GM12878 (cell line): ENCODE measurements around the gene KCNIP3. TPM values are rescaled to one million over a fixed set of nuclear protein-coding genes. Genes with fewer than 3 reads are reported as not detected.

Experiments used
- ATAC-seq: fragments of 200-7000 bp; cut with Tn5 transposase; 3 replicates; pipeline ENCODE4 v1.9.1; 2020; ENCODE audit warnings: mild to moderate bottlenecking, moderate library complexity
- BruUV-seq: library from RNA; stranded (reverse); fragments of 400-500 nt; replicated peaks from 2 replicates; lab custom pipeline; 2021; lab: Mats Ljungman, UMichigan
- CTCF ChIA-PET: fragments of 300-600 bp; sonication (Branson Sonifier 250); formaldehyde crosslinking; extraction: SDS; loops from one replicate; lab custom pipeline; 2021; ENCODE audit warnings: inconsistent platforms; lab: Yijun Ruan, JAX
- POLR2A ChIA-PET: fragments of 350-600 bp; formaldehyde crosslinking; extraction: SDS; loops from one replicate; lab custom pipeline; 2021; ENCODE audit warnings: inconsistent platforms; lab: Charles Lee
- RAD21 ChIA-PET: fragments of 300-600 bp; sonication (Branson Sonifier 250); formaldehyde crosslinking; loops from one replicate; lab custom pipeline; 2023; ENCODE audit warnings: antibody characterized with exemption; ENCODE audit not compliant: unreplicated experiment; lab: Charles Lee
- SMC1A ChIA-PET: fragments of 300-600 bp; sonication (Branson Sonifier 250); formaldehyde crosslinking; loops from one replicate; lab custom pipeline; 2023; ENCODE audit not compliant: unreplicated experiment, uncharacterized antibody; lab: Charles Lee
- DNase-seq: peaks from one replicate; pipeline ENCODE4 v3.0.0-alpha.2; 2011; ENCODE audit warnings: low read depth, low spot score
- FAIRE-seq: peaks from 3 replicates; lab custom pipeline; 2011; peaks lifted over from hg19 to GRCh38; lab: Jason Lieb, UNC
- H2AFZ ChIP-seq: 2 replicates; pipeline ENCODE4 v1.6.0; 2011; ENCODE audit warnings: low read depth, low read length, control low read depth; ENCODE audit not compliant: control insufficient read depth
- H3K27ac ChIP-seq: 2 replicates; pipeline ENCODE4 v1.5.1; 2011; ENCODE audit warnings: control low read depth; ENCODE audit not compliant: control insufficient read depth, insufficient read depth
- H3K27me3 ChIP-seq, 2 experiments: replicated peaks in 1 of 2; 2 replicates each; pipeline versions ENCODE4 v1.6.0 to v1.6.1; 2011; ENCODE audit warnings: low read length in 1 of 2; ENCODE audit not compliant: control insufficient read depth in 2 of 2, insufficient read depth in 2 of 2
- H3K36me3 ChIP-seq, 2 experiments: 2 replicates each; pipeline ENCODE4 v1.5.1; 2011; ENCODE audit warnings: low read length in 1 of 2; ENCODE audit not compliant: control insufficient read depth in 2 of 2, insufficient read depth in 2 of 2
- H3K4me1 ChIP-seq: 2 replicates; pipeline ENCODE4 v1.6.1; 2011; ENCODE audit warnings: mild to moderate bottlenecking, low read length, moderate library complexity, mixed read lengths; ENCODE audit not compliant: control insufficient read depth, insufficient read depth
- H3K4me2 ChIP-seq: 2 replicates; pipeline ENCODE4 v1.6.0; 2011; ENCODE audit warnings: control low read depth; ENCODE audit not compliant: control insufficient read depth, insufficient read depth
- H3K4me3 ChIP-seq: fragments of 200-600 bp; sonication (generic); 2 replicates; pipeline ENCODE4 v1.5.1; 2016
- H3K79me2 ChIP-seq: 2 replicates; pipeline ENCODE4 v1.6.0; 2011; ENCODE audit warnings: low read length; ENCODE audit not compliant: control insufficient read depth, insufficient read depth
- H3K9ac ChIP-seq: 2 replicates; pipeline ENCODE4 v1.8.0; 2011; ENCODE audit warnings: low read length, control low read depth, mixed read lengths; ENCODE audit not compliant: control insufficient read depth, insufficient read depth
- H3K9me3 ChIP-seq: replicated peaks from 3 replicates; pipeline ENCODE4 v1.5.1; 2011; ENCODE audit warnings: mild to moderate bottlenecking, low read length; ENCODE audit not compliant: control insufficient read depth, insufficient read depth
- H4K20me1 ChIP-seq: 2 replicates; pipeline ENCODE4 v1.6.0; 2011; ENCODE audit not compliant: control insufficient read depth, insufficient read depth
- BHLHE40 ChIP-seq, 2 experiments: fragments of 450-650 bp in 1 of 2; IDR thresholded peaks; 2 replicates each; pipeline ENCODE4 v1.6.1; 2011 to 2017; ENCODE audit warnings: low read depth in 2 of 2, borderline replicate concordance in 1 of 2, improper control_type of control experiment in 1 of 2, low read length in 1 of 2, mild to moderate bottlenecking in 1 of 2
- CHD1 ChIP-seq: IDR thresholded peaks from 2 replicates; pipeline ENCODE4 v1.6.1; 2012; ENCODE audit warnings: low read depth, low read length, improper control_type of control experiment
- FOS ChIP-seq: IDR thresholded peaks from 3 replicates; pipeline ENCODE4 v1.6.1; 2011; ENCODE audit warnings: borderline replicate concordance; ENCODE audit not compliant: insufficient read length; ENCODE audit errors: extremely low read depth
- FOXM1 ChIP-seq: IDR thresholded peaks from 2 replicates; pipeline ENCODE4 v1.6.1; 2012; ENCODE audit warnings: low read depth, mild to moderate bottlenecking, inconsistent platforms, low read length, moderate library complexity
- HDAC2 ChIP-seq: fragments of 200-600 bp; sonication (generic); IDR thresholded peaks from 2 replicates; pipeline ENCODE4 v1.6.1; 2017
- JUND ChIP-seq: IDR thresholded peaks from 2 replicates; pipeline ENCODE4 v1.6.1; 2012; ENCODE audit warnings: low read depth, mild to moderate bottlenecking, low read length, improper control_type of control experiment, moderate library complexity
- KLF5 ChIP-seq: fragments of 450-650 bp; IDR thresholded peaks from 2 replicates; pipeline ENCODE4 v1.6.1; 2014; ENCODE audit warnings: mild to moderate bottlenecking; ENCODE audit not compliant: partially characterized antibody
- MTA2 ChIP-seq: fragments of 450-650 bp; IDR thresholded peaks from 2 replicates; pipeline ENCODE4 v1.6.1; 2016; ENCODE audit warnings: low read depth, mild to moderate bottlenecking, moderate library complexity
- NR2C1 ChIP-seq: fragments of 450-650 bp; IDR thresholded peaks from 2 replicates; pipeline ENCODE4 v1.6.1; 2017; ENCODE audit warnings: antibody characterized with exemption, mild to moderate bottlenecking, moderate library complexity
- NR2C2 ChIP-seq: IDR thresholded peaks from 2 replicates; pipeline ENCODE4 v1.6.1; 2011; ENCODE audit warnings: borderline replicate concordance, low read depth; ENCODE audit not compliant: control insufficient read depth, insufficient read length
- PAX5 ChIP-seq: IDR thresholded peaks from 2 replicates; pipeline ENCODE4 v1.6.1; 2011; ENCODE audit warnings: low read depth, low read length, borderline replicate concordance
- POLR2A ChIP-seq: IDR thresholded peaks from 2 replicates; pipeline ENCODE4 v1.6.1; 2011; ENCODE audit warnings: low read depth, mild to moderate bottlenecking, low read length
- SIN3A ChIP-seq: IDR thresholded peaks from 2 replicates; pipeline ENCODE4 v1.6.1; 2012; ENCODE audit warnings: low read depth, low read length, improper control_type of control experiment
- SMAD1 ChIP-seq: fragments of 450-650 bp; IDR thresholded peaks from 2 replicates; pipeline ENCODE4 v1.6.1; 2018; ENCODE audit warnings: mild to moderate bottlenecking, low read depth; ENCODE audit not compliant: partially characterized antibody
- SMARCA5 ChIP-seq: fragments of 450-650 bp; IDR thresholded peaks from 2 replicates; pipeline ENCODE4 v1.6.1; 2017; ENCODE audit warnings: mild to moderate bottlenecking
- USF2 ChIP-seq: IDR thresholded peaks from 2 replicates; pipeline ENCODE4 v1.6.1; 2011; ENCODE audit warnings: low read depth, low read length, improper control_type of control experiment, borderline replicate concordance
- ZNF274 ChIP-seq: IDR thresholded peaks from one replicate; pipeline ENCODE4 v1.8.0; 2011; ENCODE audit not compliant: insufficient read length, insufficient read depth
- WGBS: methylation state at CpG from one replicate; pipeline ENCODE4 v1.1.6; 2016; ENCODE audit warnings: low lambda C conversion rate; ENCODE audit not compliant: insufficient replicate concordance, insufficient coverage; ENCODE audit errors: missing lambda C conversion rate; 5-methylcytosine and 5-hydroxymethylcytosine counted together
- in situ Hi-C: fragments of 300-500 bp; cut with MboI; formaldehyde crosslinking; loops from 9 replicates; pipeline ENCODE4 v1.14.3; 2018; ENCODE audit warnings: mixed read lengths
- intact Hi-C: fragments of 100-400 bp; cut with micrococcal nuclease; formaldehyde crosslinking; loops from one replicate; pipeline ENCODE4 v1.14.2; 2022; ENCODE audit not compliant: unreplicated experiment
- polyA plus RNA-seq, 11 experiments: library from polyadenylated mRNA; depleted of rRNA in 4 of 11; unstranded in 6 of 11; stranded (reverse) in 5 of 11; fragments of >200 nt; fragmentation: Nextera tagmentation in 4 of 11; fragmentation: Illumina TruSeq in 1 of 11; extraction: Ambion mirVana in 4 of 11; extraction: Trizol in 1 of 11; gene quantifications; 1 replicate in 1 of 11; 2 replicates in 10 of 11; pipeline versions ENCODE4 v1.2.1 to v1.2.3, GENCODE V29; 2011 to 2016; ENCODE audit warnings: inconsistent platforms in 2 of 11, missing spikeins in 2 of 11, low read depth in 1 of 11
- total RNA-seq, 4 experiments: library from RNA; depleted of rRNA in 3 of 4; stranded (reverse); fragments of >200 nt in 3 of 4; fragmentation: Illumina TruSeq in 1 of 4; extraction: Trizol in 1 of 4; gene quantifications; 2 replicates each; pipeline versions ENCODE4 v1.2.1 to v1.2.3, GENCODE V29; 2013 to 2021
- TF ChIP-seq, protein P1 (sequence below): IDR thresholded peaks from 2 replicates; pipeline ENCODE4 v1.6.1; 2012; ENCODE audit warnings: low read depth, low read length, improper control_type of control experiment
- TF ChIP-seq, protein P2 (sequence below): fragments of 450-650 bp; IDR thresholded peaks from 2 replicates; pipeline ENCODE4 v1.6.1; 2016; ENCODE audit warnings: mild to moderate bottlenecking

Gene KCNIP3
- total and polyA plus RNA-seq, 10 of the 15 experiments (the other 5 are each of a cell fraction or from before 2014, with no cell fraction given): not detected

- BruUV-seq: no TSS peak
- TF ChIP-seq SMAD1 (no peak), SMARCA5 (no peak), POLR2A (no peak), MTA2 (no peak), FOXM1 (no peak), ZNF274 (no peak), JUND (no peak), USF2 (no peak), NR2C2 (no peak), BHLHE40 (IDR thresholded peaks at IDR 0.05; ENCODE audit: borderline replicate concordance in 1 of 2, low read depth in 2 of 2, low read length in 1 of 2) (no peak), KLF5 (no peak), PAX5 (no peak), FOS (no peak), SIN3A (no peak), HDAC2 (no peak), CHD1 (no peak), NR2C1 (no peak)
- TF ChIP-seq, protein P1, sequence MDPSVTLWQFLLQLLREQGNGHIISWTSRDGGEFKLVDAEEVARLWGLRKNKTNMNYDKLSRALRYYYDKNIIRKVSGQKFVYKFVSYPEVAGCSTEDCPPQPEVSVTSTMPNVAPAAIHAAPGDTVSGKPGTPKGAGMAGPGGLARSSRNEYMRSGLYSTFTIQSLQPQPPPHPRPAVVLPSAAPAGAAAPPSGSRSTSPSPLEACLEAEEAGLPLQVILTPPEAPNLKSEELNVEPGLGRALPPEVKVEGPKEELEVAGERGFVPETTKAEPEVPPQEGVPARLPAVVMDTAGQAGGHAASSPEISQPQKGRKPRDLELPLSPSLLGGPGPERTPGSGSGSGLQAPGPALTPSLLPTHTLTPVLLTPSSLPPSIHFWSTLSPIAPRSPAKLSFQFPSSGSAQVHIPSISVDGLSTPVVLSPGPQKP: no peak
- TF ChIP-seq, protein P2, sequence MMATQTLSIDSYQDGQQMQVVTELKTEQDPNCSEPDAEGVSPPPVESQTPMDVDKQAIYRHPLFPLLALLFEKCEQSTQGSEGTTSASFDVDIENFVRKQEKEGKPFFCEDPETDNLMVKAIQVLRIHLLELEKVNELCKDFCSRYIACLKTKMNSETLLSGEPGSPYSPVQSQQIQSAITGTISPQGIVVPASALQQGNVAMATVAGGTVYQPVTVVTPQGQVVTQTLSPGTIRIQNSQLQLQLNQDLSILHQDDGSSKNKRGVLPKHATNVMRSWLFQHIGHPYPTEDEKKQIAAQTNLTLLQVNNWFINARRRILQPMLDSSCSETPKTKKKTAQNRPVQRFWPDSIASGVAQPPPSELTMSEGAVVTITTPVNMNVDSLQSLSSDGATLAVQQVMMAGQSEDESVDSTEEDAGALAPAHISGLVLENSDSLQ: no peak
- FAIRE-seq (no peak), DNase-seq (no peak), ATAC-seq (no peak)
- H3K36me3 ChIP-seq: no peaks in the 10 kb centered on the region
- SMC1A ChIA-PET: no interaction called here
- no peak overlapping the region for H2AFZ ChIP-seq
- no peaks in the 10 kb centered on the region for H3K4me1 ChIP-seq
- intact Hi-C loops: no loop called here
- H3K4me2 ChIP-seq: no peak overlapping the region
- WGBS: 32% methylated on average over 15 of the region's 15 CpGs
- POLR2A ChIA-PET: no interaction called here
- H3K27me3 ChIP-seq: no peaks in the 10 kb centered on the region; a peak in 2 of 4 replicates
- H4K20me1 ChIP-seq: no peaks in the 10 kb centered on the region; the same call in 1 of the 2 replicates
- H3K4me3 ChIP-seq: no peak overlapping the region
- no peaks in the 10 kb centered on the region for H3K9me3 ChIP-seq
- in situ Hi-C loops: no loop called here
- CTCF ChIA-PET: no interaction called here
- RAD21 ChIA-PET: no interaction called here
- no peak overlapping the region for H3K9ac ChIP-seq
- no peaks in the 10 kb centered on the region for H3K79me2 ChIP-seq
- H3K27ac ChIP-seq: no peak overlapping the region
Measured at GRCh38 chr2:95305380-95306061, 8.4 kb downstream of the KCNIP3 start.
